ENCODE data around the gene NR3C2. TPM values are rescaled to one million over a fixed set of nuclear protein-coding genes. Genes with fewer than 3 reads are reported as not detected.

NR3C2 gene
- total RNA-seq, 1 donor from 2014 or later = 0.75 TPM

DNA sequence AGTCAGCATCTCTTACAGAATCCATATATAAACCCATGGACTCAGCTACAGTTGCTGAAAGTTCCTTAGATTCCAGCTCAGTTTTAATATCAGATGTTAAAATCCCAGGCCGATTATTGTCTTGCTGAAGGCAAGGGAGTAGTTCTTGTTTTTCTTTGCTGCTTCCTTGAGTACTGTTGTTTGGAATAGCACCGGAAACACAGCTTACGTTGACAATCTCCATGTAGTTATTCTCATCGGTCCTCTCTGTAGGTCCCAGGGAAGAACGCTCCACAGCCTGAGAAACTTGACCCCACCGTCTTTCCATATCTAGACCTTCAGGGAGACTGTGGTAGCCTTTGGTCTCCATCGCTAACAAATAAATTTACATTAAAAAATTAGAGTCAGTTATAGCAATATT lies 5.7 kb downstream of the NR3C2 start:
- H3K4me3 Mint-ChIP-seq (ENCODE audit: unreplicated experiment) = no peak overlapping the region
- peaks cover 60% of the 10 kb centered on the region for H3K27me3 Mint-ChIP-seq (ENCODE audit: unreplicated experiment)
- H3K27ac Mint-ChIP-seq (ENCODE audit: unreplicated experiment) = no peak overlapping the region
- TF ChIP-seq, protein P1, sequence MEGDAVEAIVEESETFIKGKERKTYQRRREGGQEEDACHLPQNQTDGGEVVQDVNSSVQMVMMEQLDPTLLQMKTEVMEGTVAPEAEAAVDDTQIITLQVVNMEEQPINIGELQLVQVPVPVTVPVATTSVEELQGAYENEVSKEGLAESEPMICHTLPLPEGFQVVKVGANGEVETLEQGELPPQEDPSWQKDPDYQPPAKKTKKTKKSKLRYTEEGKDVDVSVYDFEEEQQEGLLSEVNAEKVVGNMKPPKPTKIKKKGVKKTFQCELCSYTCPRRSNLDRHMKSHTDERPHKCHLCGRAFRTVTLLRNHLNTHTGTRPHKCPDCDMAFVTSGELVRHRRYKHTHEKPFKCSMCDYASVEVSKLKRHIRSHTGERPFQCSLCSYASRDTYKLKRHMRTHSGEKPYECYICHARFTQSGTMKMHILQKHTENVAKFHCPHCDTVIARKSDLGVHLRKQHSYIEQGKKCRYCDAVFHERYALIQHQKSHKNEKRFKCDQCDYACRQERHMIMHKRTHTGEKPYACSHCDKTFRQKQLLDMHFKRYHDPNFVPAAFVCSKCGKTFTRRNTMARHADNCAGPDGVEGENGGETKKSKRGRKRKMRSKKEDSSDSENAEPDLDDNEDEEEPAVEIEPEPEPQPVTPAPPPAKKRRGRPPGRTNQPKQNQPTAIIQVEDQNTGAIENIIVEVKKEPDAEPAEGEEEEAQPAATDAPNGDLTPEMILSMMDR (IDR thresholded peaks at IDR 0.05) = no peak
- no peaks in the 10 kb centered on the region for H3K9me3 Mint-ChIP-seq (ENCODE audit: unreplicated experiment)
- peaks cover 2% of the 10 kb centered on the region for H3K4me1 Mint-ChIP-seq (ENCODE audit: unreplicated experiment)
- no peaks in the 10 kb centered on the region for H3K36me3 Mint-ChIP-seq (ENCODE audit: unreplicated experiment)
- DNase-seq (ENCODE audit: extremely low spot score, unreplicated experiment) = no peak

DNA sequence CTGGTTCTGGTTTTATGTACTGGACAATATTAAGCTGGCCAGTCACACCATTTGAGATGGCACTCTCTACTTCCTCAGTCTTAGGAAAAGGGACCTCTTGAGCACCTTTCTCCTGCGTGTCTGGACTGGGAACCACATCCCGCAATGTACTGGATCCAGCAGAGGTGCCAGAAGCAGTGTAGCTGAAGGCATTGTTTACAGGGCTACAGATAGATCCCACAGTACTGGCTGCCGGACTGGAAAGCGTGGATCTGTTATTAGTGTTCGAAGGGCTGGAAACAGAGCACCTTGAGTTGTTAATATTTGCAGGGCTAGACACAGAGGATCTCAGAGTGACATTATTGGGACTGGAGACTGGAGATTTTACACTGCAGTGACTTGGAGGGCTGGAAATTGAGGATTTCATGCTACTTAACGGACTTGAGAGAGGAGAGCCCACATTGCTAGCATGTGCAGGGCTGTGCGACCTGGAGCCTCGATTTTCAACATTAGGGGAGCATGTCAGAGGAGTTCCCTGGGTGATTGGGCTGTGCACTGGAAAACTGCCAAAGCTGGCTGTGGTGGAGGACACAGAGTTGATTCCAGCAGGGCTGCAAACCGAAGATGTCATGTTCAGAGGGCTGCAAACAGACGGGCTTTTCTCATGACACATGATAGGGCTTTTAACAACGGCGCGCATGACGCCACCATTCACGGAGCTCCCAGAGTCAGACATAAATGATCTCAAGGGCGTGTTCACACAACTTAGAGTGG lies 6.4 kb downstream of the NR3C2 start:
- Mint-ChIP-seq H3K27me3 (ENCODE audit: unreplicated experiment) (peaks cover 60% of the 10 kb centered on the region), H3K4me3 (ENCODE audit: unreplicated experiment) (no peak overlapping the region), H3K36me3 (ENCODE audit: unreplicated experiment) (no peaks in the 10 kb centered on the region), H3K4me1 (ENCODE audit: unreplicated experiment) (no peaks in the 10 kb centered on the region), H3K27ac (ENCODE audit: unreplicated experiment) (no peak overlapping the region), H3K9me3 (ENCODE audit: unreplicated experiment) (no peaks in the 10 kb centered on the region)
- TF ChIP-seq, protein P1 (IDR thresholded peaks at IDR 0.05) = no peak
- DNase-seq (ENCODE audit: extremely low spot score, unreplicated experiment) = no peak

DNA sequence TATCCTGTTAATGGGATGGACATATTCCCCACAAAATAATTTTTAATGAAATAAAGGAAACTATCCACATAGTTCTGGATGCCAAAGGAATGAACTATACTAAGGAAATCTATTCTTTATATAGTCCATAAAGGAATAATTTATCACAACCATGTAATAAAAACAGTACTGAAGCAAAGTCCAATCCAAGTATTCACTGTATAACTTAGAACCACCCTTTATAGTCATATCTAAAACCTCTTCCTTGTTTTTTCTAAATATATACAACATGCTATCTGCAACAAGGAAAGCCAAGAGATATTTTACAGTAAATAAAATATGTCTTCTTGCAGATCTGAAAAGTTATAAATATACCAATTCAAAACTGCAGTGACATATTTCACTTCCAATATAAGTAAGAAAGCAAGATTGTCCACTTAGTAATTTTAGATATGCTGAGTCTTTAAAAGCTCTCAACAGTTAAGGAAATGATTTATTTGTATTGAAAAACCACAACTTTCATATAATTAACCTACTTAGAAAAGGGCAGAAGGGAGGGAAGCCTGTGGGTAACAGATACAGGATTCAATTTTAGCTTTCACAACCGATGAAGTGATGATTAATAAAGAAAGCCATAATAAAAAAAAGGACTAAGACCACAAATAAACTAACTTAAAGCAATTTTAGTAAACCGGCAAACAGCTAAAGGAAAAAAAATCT lies 8.0 kb downstream of the NR3C2 start:
- Mint-ChIP-seq H3K4me1 (ENCODE audit: unreplicated experiment) (no peaks in the 10 kb centered on the region), H3K9me3 (ENCODE audit: unreplicated experiment) (no peaks in the 10 kb centered on the region), H3K36me3 (ENCODE audit: unreplicated experiment) (no peaks in the 10 kb centered on the region), H3K4me3 (ENCODE audit: unreplicated experiment) (no peak overlapping the region), H3K27me3 (ENCODE audit: unreplicated experiment) (peaks cover 52% of the 10 kb centered on the region), H3K27ac (ENCODE audit: unreplicated experiment) (no peak overlapping the region)
- DNase-seq (ENCODE audit: extremely low spot score, unreplicated experiment) = no peak
- TF ChIP-seq, protein P1 (IDR thresholded peaks at IDR 0.05) = no peak

DNA sequence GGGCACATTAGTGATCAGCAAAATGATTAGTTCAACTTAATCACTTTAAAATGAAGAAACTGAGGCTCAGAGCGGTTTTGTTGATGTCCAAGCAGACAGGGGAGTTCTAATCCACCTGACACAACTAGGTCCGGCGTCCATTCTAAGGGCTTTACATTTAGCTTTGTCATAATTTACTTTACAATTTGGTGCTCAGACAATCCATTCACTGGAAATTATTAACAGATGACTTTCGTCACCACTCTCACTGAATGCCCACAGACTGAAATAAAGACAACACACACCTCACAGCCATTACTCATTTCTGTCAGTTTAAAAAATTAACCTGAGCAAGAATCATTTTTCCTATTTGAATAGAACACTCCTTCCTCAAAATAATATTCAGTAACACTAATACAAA lies 10.8 kb downstream of the NR3C2 start:
- Mint-ChIP-seq H3K27ac (ENCODE audit: unreplicated experiment) (no peak overlapping the region), H3K27me3 (ENCODE audit: unreplicated experiment) (peaks cover 46% of the 10 kb centered on the region), H3K36me3 (ENCODE audit: unreplicated experiment) (no peaks in the 10 kb centered on the region), H3K4me1 (ENCODE audit: unreplicated experiment) (no peaks in the 10 kb centered on the region), H3K4me3 (ENCODE audit: unreplicated experiment) (no peak overlapping the region), H3K9me3 (ENCODE audit: unreplicated experiment) (no peaks in the 10 kb centered on the region)
- TF ChIP-seq, protein P1 (IDR thresholded peaks at IDR 0.05) = no peak
- no peak for DNase-seq (ENCODE audit: extremely low spot score, unreplicated experiment)

DNA sequence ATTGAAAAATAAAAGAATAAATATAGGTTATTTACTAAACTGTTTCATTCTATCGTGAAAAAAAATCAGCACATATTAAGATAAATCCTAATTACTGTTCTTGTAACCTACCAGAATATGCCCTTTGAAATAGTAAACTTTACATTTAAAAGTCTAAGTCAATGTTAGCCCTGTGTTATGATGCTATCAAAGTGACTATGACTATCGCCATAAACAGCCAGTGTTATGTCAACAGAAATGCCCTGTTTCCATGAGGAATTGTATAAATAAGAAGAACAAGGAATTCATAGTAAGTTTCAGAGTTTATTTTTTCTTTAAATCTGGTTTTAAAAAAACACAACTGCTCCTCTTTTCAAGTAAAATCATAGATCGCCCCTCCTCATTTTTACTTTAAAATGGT lies 11.4 kb downstream of the NR3C2 start:
- Mint-ChIP-seq H3K9me3 (ENCODE audit: unreplicated experiment) (no peaks in the 10 kb centered on the region), H3K27ac (ENCODE audit: unreplicated experiment) (no peak overlapping the region), H3K4me3 (ENCODE audit: unreplicated experiment) (no peak overlapping the region), H3K4me1 (ENCODE audit: unreplicated experiment) (no peaks in the 10 kb centered on the region), H3K36me3 (ENCODE audit: unreplicated experiment) (no peaks in the 10 kb centered on the region), H3K27me3 (ENCODE audit: unreplicated experiment) (peaks cover 46% of the 10 kb centered on the region)
- TF ChIP-seq, protein P1 (IDR thresholded peaks at IDR 0.05) = no peak
- no peak for DNase-seq (ENCODE audit: extremely low spot score, unreplicated experiment)
